HT1080 (cell line): ENCODE data around the gene CYTH3. TPM values are rescaled to one million over a fixed set of nuclear protein-coding genes. Genes with fewer than 3 reads are reported as not detected.

Experiments
- DNase-seq: peaks from one replicate; pipeline ENCODE4 v3.0.0-alpha.2; 2015; ENCODE audit warnings: low read depth
- total RNA-seq: library from RNA; depleted of rRNA; stranded (reverse); fragments of >200 nt; shearing (Covaris generic); gene quantifications from 2 replicates; pipeline ENCODE4 v1.2.3, GENCODE V29; 2014

The CYTH3 gene
- total RNA-seq, 1 experiment from 2014 or later, result 20.4 TPM

DNA sequence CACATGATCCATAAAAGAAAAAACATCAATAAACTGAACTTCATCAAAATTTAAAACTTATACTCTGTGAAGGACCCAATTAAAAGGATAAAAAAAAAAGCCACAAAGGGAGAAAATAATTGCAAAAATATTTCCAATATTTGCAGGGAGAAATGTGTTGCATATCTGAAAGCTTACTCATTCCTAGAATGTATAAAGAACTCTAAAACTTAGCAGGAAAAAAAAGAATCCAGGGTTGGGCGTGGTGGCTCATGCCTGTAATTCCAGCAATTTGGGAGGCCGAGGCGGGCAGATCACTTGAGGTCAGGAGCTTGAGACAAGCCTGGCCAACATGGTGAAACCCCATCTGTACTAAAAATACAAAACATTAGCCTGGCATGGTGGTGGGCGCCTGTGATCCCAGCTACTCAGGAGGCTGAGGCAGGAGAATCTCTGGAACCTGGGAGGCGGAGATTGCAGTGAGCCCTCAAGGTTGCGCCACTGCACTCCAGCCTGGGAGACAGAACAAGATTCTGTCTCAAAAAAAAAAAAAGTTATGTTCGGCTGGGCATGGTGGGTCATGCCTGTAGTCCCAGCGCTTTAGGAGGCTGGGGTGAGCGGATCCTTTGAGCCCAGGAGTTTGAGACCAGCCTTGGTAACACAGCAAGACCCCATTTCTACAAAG, 11.1 kb upstream of the CYTH3 start:
- DNase-seq, result peak; percentile 79

DNA sequence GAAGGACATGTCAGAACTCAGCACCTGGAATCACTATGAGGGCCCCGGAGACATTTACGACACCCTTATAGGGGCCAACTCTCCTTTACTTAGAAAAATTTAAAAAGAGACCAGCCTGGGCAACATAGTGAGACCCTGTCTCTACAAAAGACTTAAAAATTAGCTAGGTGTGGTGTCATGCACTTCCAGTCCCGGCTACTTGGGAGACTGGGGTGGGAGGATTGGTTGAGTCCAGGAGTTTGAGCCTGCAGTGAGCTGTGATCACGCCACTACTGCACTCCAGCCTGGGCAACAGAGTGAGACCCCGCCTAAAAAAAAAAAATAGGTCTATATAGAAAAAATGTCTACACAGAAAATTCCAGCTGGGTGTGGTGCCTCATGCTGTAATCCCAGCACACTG, 7.5 kb upstream of the CYTH3 start:
- no peak for DNase-seq

DNA sequence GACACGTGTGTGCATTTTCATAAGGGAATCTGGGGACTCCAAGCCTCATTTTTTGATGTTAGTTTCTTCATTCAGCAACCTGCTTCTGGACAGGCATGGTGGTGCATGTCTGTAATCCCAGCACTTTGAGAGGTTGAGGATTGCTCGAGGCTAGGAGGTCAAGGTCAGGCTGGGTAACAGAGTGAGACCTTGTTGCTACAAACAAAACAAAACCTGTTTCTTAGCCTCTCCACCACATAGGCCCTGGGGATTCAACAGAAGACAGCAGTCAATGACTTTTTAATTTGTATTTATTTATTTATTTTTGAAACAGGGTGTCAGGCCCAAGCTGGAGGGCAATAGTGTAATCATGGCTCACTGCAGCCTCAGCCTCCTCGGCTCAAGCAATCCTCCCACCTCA, 6.9 kb upstream of the CYTH3 start:
- no peak for DNase-seq

DNA sequence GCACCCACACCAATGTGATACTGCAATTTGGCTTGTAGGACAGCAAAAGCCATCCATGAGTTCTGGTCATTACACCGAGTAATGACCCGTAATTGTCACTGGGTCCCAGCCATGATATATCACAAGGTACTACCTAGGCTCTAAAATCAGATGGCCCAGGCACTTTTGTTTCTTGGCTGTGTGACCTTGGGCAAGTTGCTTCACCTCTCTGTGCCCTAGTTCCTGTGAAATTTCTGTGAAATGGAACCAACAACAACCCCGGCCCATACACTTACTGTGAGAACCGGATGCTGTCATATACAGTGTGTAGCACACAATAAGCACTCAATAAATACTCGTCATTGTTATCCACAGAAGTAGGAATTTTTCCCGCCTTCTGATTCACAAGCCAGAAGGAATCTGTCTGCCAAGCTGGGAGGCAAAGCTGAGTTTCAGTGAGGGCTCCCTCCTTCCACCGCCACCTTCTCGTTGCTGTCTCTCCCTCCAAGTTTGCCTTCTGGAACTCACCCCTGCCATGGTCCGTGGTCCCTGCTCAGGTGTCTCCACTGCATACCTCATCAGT, 6.4 kb upstream of the CYTH3 start:
- peak; percentile 20 for DNase-seq

DNA sequence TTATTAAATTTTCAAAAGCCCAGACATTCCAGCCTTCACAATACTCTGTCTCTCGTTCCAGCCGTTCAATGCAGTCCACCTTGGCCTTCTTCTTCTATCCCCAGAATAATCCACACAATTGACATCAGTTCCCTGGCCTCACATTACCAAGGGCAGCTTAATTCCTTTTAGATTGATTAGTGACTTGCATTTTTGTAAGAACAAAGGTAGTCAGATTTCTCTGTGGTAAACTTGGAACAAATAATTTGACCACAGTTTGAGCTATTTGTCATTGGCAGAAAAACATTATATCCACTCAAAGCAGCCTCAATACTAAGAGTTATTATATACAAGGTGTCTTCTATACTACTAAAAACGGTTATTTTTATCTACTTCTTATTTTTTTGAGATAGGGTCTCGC, 5.1 kb upstream of the CYTH3 start:
- DNase-seq, result no peak

DNA sequence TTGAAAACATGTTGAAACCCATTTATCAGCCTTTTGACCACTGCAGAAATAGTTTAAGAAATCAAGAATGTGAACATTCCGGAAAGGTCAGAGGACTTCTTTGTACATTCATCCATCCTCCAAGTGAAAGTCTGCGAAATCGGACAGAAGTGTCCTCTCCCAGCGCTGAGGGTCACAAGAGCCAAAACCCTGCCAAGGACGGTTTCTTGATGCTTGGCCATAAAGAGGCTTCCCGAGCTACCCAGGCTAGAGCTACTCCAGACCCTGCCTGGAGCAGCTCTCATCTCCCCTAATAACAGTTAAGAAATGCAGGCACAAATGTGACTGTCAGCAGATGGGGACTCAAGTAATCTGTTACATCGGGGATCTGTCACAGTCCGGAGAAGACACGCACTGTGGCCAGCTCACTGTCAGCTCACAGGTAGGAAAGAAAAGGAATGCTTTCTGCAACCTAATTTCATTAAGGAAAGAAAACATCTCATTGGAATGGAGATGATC, 4.5 kb upstream of the CYTH3 start:
- DNase-seq, result no peak

DNA sequence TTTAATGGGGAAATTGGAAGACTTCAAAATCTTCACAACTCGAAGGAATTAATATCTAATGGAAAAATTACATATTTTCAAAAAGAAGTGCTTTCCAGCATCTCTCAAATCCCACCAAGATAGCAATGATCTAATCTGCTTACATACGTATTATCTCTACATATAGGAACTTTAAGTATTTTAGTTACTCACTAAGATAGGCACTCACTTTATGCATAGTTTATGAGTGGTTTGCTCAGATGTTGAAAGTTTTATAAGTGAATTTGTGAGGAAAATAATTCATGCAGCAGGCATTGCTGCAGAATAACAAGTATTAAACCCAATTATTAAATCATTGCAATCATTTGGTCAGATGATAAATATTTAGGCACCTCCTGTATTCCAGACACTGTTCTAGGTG, 2.3 kb upstream of the CYTH3 start:
- DNase-seq, result no peak

DNA sequence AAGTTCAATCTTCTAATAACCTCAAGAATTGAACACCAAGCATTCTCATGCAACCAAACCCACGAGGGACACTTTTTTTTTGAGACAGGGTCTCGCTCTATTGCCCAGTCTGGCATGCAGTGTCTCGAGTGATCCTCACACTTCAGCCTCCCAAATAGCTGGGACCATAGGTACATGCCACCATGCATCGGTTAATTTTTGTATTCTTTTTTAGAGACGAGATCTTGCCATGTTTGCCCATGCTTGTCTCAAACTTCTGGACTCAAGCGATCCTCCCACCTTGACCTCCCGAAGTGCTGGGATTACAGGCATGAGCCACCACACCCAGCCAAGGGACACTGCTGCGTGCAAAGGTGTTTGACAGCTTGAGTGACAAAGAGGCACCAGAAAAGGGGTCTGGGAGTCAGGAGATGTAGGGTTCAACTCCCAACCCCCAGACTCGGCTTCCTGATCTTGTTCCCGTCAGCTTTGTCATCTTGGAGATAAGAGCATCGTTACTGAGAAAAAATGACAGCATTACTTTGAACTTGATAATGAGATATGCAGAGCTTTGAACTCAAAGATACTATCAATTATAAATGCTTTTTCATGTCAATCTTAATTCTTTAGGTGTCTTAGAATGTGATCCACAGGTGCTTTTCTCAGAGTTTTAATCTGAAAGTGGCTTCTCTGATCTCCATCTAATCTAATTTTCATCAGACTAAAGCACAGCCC, 1.6 kb upstream of the CYTH3 start:
- no peak for DNase-seq

DNA sequence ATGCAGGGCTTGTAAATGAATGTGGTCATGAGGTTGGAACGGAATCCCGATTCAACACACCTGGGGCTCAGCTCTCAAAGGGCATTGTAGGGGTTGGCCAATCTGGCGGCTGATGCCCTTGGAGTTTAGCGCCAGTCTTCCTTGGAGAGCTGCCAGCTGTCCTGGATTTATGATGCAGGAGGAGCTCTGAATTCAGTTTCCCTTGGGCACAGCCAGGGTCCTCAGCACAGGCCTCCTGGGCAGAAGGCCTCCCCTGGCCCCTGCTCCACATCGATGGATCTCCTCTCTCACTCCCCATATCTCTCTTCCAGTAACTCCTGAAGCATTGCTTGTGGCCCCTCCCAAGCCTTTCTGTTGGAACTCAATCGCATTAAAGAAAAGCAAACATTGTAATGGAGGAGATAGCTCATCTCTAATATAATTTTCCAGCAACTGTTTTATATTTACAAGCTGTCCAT, 985 bp upstream of the CYTH3 start:
- DNase-seq, result no peak

DNA sequence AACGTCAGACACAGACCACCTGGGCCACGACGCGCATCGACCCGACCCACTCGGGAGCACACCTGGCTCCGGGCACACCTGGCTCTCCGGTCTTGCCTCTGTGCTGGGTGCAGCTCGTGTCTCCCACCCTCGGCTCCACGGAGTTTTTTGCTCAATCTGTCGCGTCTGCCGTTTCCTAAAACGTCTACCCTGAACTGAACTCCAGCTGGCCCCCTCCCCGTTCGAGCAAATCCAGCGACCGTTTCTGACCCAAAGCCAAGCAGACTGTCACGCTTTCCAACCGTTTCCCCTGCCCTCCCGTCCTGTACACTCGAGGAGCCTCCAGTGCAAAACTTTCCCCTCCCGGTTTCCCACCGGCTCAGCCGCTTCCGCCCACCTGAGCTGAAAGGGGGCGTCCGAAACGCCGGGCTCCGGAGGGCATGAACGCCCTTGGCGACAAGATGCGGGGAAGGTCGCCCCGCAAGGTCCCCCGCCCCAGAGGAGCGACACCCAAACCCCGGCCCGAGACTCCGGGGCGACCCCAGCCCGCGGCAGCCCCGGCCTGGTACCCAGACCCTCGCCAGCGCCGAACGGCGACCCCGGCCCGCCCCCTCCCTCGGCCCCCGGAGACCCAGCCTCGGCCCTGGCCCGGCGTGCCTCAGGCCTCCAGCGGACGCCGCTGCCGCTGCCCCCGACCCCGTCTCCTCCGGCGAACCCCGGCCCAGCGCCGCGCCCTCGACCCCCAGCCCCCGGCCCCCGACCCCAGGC, 557 bp downstream of the CYTH3 start:
- no peak for DNase-seq

DNA sequence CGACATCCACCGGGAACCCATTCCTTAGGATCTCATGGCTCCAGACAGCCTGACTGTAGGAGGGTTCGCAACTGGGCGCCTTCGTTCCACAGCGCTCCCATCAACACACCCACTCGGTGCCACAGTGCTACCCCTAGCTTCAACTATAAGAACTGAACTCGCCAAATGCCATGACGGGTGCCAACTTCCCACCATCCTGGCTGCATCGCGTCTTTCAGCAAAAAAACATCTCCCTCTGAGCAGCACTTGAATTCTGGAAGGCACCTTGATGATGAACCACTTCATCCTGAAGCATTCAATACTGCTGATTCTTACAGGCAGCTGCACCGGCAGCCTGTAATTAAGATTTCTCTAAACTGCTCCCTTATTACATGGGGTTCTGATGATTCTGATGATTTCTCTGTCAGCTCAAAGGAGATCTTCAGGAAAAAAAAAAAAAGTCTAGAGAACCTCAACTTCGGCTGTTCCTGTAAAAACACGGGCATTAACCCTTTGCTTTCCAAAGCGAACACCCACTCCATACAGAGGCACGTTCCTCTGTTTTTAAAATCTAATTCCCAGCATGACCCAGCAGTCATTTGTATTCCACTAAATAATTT, 1.3 kb downstream of the CYTH3 start:
- peak; percentile 30 for DNase-seq

DNA sequence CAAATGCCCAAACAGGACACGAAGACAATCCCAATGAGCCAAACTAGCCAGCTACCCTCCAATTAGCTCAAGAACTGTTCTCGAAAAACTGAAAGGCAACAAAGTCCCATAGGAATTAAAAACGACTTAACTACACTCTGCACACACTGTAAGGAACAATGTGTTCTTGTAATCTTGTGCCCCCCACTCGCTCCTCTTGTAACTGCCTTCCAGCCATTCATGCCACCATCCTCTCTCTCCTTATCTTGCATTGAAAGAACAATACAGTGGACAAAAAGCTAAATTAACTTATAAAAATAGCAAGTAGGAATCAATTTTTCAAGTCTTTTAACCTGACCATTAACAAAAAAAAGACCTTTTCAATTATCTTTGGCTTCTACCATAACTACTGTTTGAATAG, 2.9 kb downstream of the CYTH3 start:
- no peak for DNase-seq

DNA sequence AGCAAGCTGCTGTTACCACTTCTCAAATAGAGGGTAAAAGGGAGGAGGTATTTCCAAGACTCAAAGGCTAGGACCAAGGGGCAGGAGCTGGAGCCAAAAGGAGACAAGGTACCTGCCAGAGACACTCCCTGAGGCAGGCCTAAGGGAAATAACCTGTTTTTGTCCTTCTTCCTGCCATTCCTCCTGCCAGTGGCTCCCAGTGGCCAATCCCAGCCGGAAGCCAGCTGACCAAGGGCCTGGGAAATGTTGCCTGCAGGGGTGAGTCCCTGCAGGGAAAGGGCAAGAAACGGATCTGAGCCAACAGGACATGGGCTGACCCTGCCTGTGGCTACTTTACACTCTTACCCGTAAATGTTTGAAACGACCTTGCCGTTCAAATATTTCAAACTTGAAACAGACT, 3.5 kb downstream of the CYTH3 start:
- no peak for DNase-seq

DNA sequence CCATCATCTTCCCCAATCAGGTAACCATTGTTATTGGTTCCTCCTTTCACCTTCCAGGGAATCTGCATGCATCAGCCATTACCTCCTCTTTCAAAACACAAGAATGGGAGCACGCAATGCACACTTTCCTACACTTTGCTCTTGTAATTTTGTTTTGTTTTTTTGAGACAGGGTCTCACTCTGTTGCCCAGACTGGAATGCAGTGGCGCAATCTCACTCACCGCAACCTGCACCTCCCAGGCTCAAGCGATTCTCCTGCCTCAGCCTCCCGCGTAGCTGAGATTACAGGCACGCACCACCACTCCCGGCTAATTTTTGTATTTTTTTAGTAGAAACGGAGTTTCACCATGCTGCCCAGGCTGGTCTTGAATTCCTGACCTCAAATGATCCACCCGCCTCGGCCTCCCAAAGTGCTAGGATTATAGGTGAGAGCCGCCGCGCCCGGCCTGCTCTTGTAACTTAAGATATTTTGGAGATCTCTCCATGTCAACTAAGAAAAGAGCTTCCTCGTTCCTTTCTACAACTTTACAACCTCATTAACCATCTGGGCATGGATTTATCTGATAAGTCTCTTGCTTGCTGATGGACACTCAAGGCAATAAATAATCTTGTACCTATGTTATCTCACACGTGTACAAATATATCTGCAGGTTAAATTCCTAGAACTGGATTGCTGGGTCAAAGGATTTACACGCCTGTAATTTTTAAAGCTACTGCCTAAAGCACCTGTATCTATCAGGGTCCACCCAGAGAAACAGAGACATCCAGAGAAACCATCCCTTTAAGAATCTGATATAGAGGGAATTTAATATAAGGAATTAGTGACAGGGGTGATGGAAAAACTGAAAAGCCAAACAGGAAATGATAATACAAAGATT, 4.2 kb downstream of the CYTH3 start:
- no peak for DNase-seq

DNA sequence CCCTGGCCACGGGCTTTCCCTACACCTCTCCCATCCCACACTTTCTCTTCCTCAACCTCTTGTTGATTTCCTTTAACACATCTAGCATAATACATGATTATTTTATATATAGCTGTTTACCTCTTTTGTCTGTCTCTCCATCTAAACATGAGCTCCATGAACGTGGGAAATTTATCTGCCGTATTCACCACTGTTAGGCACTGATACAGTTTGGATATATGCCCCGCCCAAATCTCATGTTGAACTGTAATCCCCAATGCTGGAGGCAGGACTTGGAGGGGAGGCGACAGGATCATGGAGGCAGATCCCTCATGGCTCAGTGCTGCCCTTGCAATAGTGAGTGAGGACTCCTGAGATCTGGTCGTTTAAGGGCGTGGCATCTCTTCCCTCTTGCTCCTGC, 5.7 kb downstream of the CYTH3 start:
- DNase-seq, result no peak

DNA sequence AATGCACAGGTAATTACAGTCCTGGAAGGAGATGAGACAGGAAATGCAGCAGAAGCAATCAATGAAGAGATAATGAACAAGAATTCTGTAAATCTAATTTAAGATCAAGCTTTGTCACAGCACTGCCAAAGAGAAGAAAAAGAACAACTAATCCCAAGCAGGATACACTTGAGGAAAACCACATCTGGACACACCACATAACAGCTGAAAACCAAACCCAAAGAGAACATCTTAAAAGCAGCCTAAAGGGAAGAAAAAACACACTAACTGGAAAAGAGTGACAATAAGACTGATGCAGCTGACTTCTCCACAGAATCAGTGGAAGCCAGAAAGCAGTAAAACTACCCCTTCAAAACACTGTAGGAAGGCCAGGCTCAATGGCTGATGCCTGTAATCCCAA, 10.2 kb downstream of the CYTH3 start:
- no peak for DNase-seq

DNA sequence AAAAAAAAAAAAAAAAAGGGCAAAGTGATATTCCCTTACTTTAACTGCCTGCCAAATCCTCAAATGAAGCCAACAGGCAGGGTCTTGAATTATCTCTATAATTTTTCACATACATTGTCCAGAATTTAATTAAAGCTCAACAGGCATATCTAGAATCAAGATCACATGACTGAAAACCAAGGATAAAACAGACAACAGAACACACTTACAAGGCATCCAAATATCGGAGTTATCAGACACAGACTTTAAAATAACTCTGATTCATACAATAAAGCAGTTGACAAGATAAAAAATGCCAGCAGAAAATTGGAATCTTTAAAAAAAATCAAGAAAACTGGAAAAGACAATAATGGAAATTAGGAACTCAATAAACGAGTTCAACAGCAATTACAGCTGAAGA, 10.7 kb downstream of the CYTH3 start:
- DNase-seq, result no peak

DNA sequence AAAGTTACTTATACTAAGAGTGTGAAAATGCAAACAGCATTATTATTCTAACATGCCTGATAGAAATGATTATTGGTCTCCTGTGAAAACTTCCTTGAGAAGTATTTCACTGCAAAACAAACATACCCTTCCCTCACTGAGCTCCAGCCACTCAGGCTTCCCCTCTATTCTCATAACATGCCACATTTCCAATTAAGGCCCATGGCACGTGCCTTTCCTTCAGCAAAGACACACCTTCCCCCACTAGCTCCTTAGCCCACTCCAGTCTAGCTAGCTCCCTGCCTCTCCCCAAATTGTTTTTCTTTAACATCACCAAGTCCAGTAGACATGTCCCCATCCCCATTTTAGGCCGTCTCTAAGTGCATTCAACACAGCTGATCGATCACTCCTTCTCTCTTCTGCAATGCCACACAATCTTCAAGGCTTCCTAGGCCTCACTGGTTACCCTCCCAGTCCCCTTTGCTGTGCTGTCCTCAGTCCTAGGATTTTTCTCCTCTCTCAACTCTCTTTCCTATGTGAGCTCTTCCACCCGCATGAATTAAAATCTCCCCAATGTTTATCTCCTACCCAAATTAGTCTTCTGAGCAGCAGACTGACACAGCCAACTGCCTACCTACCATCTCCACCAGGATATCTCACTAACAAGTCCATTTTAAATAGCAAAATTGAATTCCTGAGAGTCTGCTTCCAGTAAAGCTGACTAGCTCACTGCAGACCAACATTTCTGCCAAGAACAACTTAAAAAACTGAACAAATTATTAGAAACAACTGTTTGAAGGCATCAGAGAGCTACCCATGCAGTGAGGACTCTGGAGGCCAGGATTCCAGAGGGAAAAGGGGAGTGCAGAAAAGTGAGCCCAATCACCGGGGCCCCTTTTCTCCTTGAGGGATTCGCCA, 11.9 kb downstream of the CYTH3 start:
- DNase-seq, result no peak

DNA sequence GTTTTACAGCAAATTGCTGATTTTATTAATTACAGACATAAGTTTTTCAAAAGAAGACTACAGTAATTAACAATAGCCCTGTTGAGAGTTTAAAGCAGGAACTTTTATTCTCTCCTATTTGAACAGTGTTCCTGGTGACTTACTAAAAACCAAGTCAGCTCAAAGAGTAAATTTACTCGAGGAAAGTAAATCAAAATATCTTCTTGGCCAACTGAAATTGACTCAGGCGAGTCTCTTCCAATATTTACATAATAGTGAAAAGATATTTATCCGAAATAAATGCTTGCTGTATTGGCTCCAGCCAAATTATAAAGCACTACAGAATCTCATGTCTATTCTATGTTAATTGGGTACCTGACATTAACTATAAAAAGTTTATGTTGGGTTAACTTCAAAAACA, 13.2 kb downstream of the CYTH3 start:
- DNase-seq, result no peak
